Measurements from ENCODE around the gene CRTAC1.

GRCh38 chr10:98058295-98058694 lies 27.9 kb upstream of the CRTAC1 start:
- TF ChIP-seq CTCF (IDR thresholded peaks at IDR 0.05) = no peak
- no peak for TF ChIP-seq POLR2A (IDR thresholded peaks at IDR 0.05)
